ENCODE data around the gene RSRC2. TPM values are rescaled to one million over a fixed set of nuclear protein-coding genes. Genes with fewer than 3 reads are reported as not detected.

The RSRC2 gene
- total and polyA plus RNA-seq, 9 of the 15 experiments (the other 6 are each of a cell fraction or from before 2014, with no cell fraction given), result 52.6 to 123 (median 80.3) TPM

GRCh38 chr12:122499991-122500684 lies 26.6 kb downstream of the RSRC2 start:
- FAIRE-seq, result peak; percentile 58
- peaks cover 38% of the 10 kb centered on the region for H3K36me3 ChIP-seq (ENCODE audit: control insufficient read depth, insufficient read depth, low read length)
- H3K9me1 ChIP-seq (ENCODE audit: control insufficient read depth, insufficient read depth, low read length), result no peaks in the 10 kb centered on the region
- H3K9ac ChIP-seq (ENCODE audit: insufficient read depth in 1 of 2, low read depth in 2 of 2, low read length in 2 of 2), result peak overlapping the region; percentile 99
- BruUV-seq (replicated peaks), result TSS peak; percentile 62
- peak overlapping the region; percentile 94 for H3K4me3 ChIP-seq
- peak; percentile 44 to 75 (median 56) for DNase-seq (ENCODE audit: extremely low read depth in 1 of 4, low spot score in 3 of 4)
- POLR2A ChIA-PET, result interaction anchor here (0.6 to 9.6 kb wide), 17 partner anchors 10 to 1156 kb away, joined by 3 to 125 read pairs (median 5); partner anchors contain the start of genes DIABLO, KNTC1 and RSRC2
- peaks cover 6 to 11% of the 10 kb centered on the region in 2 experiments; a peak in 3 of 5 replicates for H3K4me1 ChIP-seq (replicated peaks in 1 of 2; ENCODE audit: control insufficient read depth in 2 of 2, insufficient read depth in 2 of 2, low read length in 2 of 2)
- CTCF ChIA-PET (ENCODE audit: low intra/inter-chr PET ratio), result no interaction called here
- no peaks in the 10 kb centered on the region for H3K9me3 ChIP-seq (replicated peaks; ENCODE audit: control insufficient read depth, insufficient read depth, low read depth, low read length)
- peak overlapping the region; percentile 85 for H2AFZ ChIP-seq (ENCODE audit: low read depth, low read length)
- no peaks in the 10 kb centered on the region for H3K27me3 ChIP-seq (ENCODE audit: control insufficient read depth in 2 of 2, insufficient read depth in 2 of 2, low read length in 2 of 2)
- in situ Hi-C loops (cut with MboI) (no loop called here), intact Hi-C loops (cut with micrococcal nuclease) (no loop called here)
- peak; percentile 44 for ATAC-seq
- under 1% methylated on average over 47 of the region's 47 CpGs for WGBS (ENCODE audit: insufficient coverage, low coverage, missing lambda C conversion rate)
- peak overlapping the region; percentile 99 for H3K27ac ChIP-seq (ENCODE audit: extremely low read depth, low read depth, low read length)
- H4K20me1 ChIP-seq (replicated peaks; ENCODE audit: control insufficient read depth, insufficient read depth, low read length), result no peaks in the 10 kb centered on the region
- peaks cover 55% of the 10 kb centered on the region for H3K79me2 ChIP-seq (ENCODE audit: control insufficient read depth, insufficient read depth, low read length)
- peak overlapping the region; percentile 95 for H3K4me2 ChIP-seq (ENCODE audit: insufficient read depth, low read length)
- TF ChIP-seq ELK1 (CRISPR knock-in tag; IDR thresholded peaks at IDR 0.05) (no peak), RBM25 (IDR thresholded peaks at IDR 0.05; ENCODE audit: low read depth, low read length, severe bottlenecking) (no peak), ZNF24 (IDR thresholded peaks at IDR 0.05) (no peak), XRCC5 (IDR thresholded peaks at IDR 0.05; ENCODE audit: low read depth, low read length) (0 out of 2 replicates have a peak, but pooled peaks have one; percentile 10), NFATC3 (IDR thresholded peaks at IDR 0.05) (no peak), HCFC1 (IDR thresholded peaks at IDR 0.05; ENCODE audit: low read depth, low read length) (no peak), SMAD2 (IDR thresholded peaks at IDR 0.05; ENCODE audit: low read depth, low read length) (no peak), MEF2A (IDR thresholded peaks at IDR 0.05; ENCODE audit: control insufficient read depth, low read depth, low read length) (0 out of 2 replicates have a peak, but pooled peaks have one; percentile 33), BCLAF1 (IDR thresholded peaks at IDR 0.05; ENCODE audit: borderline replicate concordance in 1 of 2, control insufficient read depth in 1 of 2, low read depth in 2 of 2, low read length in 1 of 2) (no peak), SUPT5H (IDR thresholded peaks at IDR 0.05) (no peak), ZNF511 (CRISPR knock-in tag; IDR thresholded peaks at IDR 0.05) (peak; percentile 95), IFI16 (CRISPR knock-in tag; IDR thresholded peaks at IDR 0.05) (no peak), LCOR (CRISPR knock-in tag; IDR thresholded peaks at IDR 0.05) (no peak), CEBPG (CRISPR knock-in tag; IDR thresholded peaks at IDR 0.05) (peak; percentile 93), CEBPG (tag; conservative IDR thresholded peaks at IDR 0.05 in 1 of 2, IDR thresholded peaks at IDR 0.05 in 1 of 2) (peak; percentile 93 to 94), ZNF57 (CRISPR knock-in tag; IDR thresholded peaks at IDR 0.05) (no peak)
- TF ChIP-seq, protein P1, sequence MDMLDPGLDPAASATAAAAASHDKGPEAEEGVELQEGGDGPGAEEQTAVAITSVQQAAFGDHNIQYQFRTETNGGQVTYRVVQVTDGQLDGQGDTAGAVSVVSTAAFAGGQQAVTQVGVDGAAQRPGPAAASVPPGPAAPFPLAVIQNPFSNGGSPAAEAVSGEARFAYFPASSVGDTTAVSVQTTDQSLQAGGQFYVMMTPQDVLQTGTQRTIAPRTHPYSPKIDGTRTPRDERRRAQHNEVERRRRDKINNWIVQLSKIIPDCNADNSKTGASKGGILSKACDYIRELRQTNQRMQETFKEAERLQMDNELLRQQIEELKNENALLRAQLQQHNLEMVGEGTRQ (CRISPR knock-in tag; IDR thresholded peaks at IDR 0.05), result no peak

All from K562 (cell line).